Suprapubic skin (tissue), 4 donors: ENCODE results near the gene SLC38A6. TPM values are rescaled to one million over a fixed set of nuclear protein-coding genes. Genes with fewer than 3 reads are reported as not detected.
A peak's percentile ranks its signal among the peaks of the same experiment; 100 is the strongest.

ENCODE experiments used
- DNase-seq, 2 donors: peaks; one replicate each; pipeline ENCODE4 v3.0.0-alpha.2; 2019; ENCODE audit warnings: low spot score in 2 of 2
- H3K27ac ChIP-seq: fragments of 200-600 bp; sonication (generic); one replicate; pipeline ENCODE4 v1.5.1; 2019
- H3K27me3 ChIP-seq: fragments of 200-600 bp; sonication (generic); one replicate; pipeline ENCODE4 v1.5.1; 2019
- H3K36me3 ChIP-seq: fragments of 200-600 bp; sonication (generic); one replicate; pipeline ENCODE4 v1.5.1; 2019
- H3K4me1 ChIP-seq: fragments of 200-600 bp; sonication (generic); one replicate; pipeline ENCODE4 v1.5.1; 2019
- H3K4me3 ChIP-seq: fragments of 200-600 bp; sonication (generic); one replicate; pipeline ENCODE4 v1.5.1; 2019; ENCODE audit warnings: mild to moderate bottlenecking
- H3K9me3 ChIP-seq: fragments of 200-600 bp; sonication (generic); one replicate; pipeline ENCODE4 v1.5.1; 2019
- EP300 ChIP-seq: sonication (generic); formaldehyde crosslinking; IDR thresholded peaks from one replicate; pipeline ENCODE4 v1.6.1; 2017; ENCODE audit warnings: antibody characterized with exemption
- POLR2A ChIP-seq, 2 donors: fragments of 450-650 bp; IDR thresholded peaks; one replicate each; pipeline ENCODE4 v1.6.1; 2017; ENCODE audit warnings: antibody characterized with exemption in 2 of 2, mild to moderate bottlenecking in 2 of 2, moderate library complexity in 2 of 2
- POLR2AphosphoS5 ChIP-seq, 3 donors: sonication (generic); formaldehyde crosslinking; IDR thresholded peaks; one replicate each; pipeline ENCODE4 v1.6.1; 2017; ENCODE audit warnings: antibody characterized with exemption in 3 of 3
- WGBS: methylation state at CpG from one replicate; pipeline ENCODE4 v1.1.5; 2018; 5-methylcytosine and 5-hydroxymethylcytosine counted together
- total RNA-seq, 4 donors: library from RNA; depleted of rRNA; stranded (reverse); fragments of >200 nt; gene quantifications; one replicate each; pipeline ENCODE4 v1.1.0, GENCODE V29; 2016
- TF ChIP-seq, protein P1 (sequence below), 2 donors: fragments of 200-600 bp in 1 of 2; fragments of 450-650 bp in 1 of 2; sonication (generic) in 1 of 2; IDR thresholded peaks; one replicate each; pipeline ENCODE4 v1.5.1; 2016 to 2019; ENCODE audit warnings: antibody characterized with exemption in 2 of 2, mild to moderate bottlenecking in 1 of 2, moderate library complexity in 1 of 2

SLC38A6 gene
- 10 to 100 TPM in 3 of 4 donors, 1 to 10 TPM in 1; 7.8 to 14.3 (median 11.2) TPM for total RNA-seq

GRCh38 chr14:60980811-60981632 lies at the start of gene SLC38A6, which contains the start of gene TRMT5:
TSS of gene SLC38A6 (plus strand) at chr14:60981245. CDS start at chr14:60981278, 33 bp downstream.
TSS of gene TRMT5 (minus strand) at chr14:60981079. CDS start at chr14:60980973, 106 bp downstream.
- WGBS, result under 1% methylated on average over 37 of the region's 59 CpGs
- Histone ChIP-seq H3K9me3 (no peaks in the 10 kb centered on the region), H3K27me3 (no peaks in the 10 kb centered on the region), H3K36me3 (peaks cover 15% of the 10 kb centered on the region), H3K27ac (peak within 1 kb of the TSS; percentile 71), H3K4me1 (peaks cover 43% of the 10 kb centered on the region), H3K4me3 (peak within 1 kb of the TSS; percentile 58)
- DNase-seq, result peak; percentile 96
- TF ChIP-seq POLR2AphosphoS5 (IDR thresholded peaks at IDR 0.05) (peak in 2 of 3 donors; percentile 65 to 96), EP300 (no peak), POLR2A (IDR thresholded peaks at IDR 0.05) (peak in 1 of 2 donors; percentile 16)
- TF ChIP-seq, protein P1, sequence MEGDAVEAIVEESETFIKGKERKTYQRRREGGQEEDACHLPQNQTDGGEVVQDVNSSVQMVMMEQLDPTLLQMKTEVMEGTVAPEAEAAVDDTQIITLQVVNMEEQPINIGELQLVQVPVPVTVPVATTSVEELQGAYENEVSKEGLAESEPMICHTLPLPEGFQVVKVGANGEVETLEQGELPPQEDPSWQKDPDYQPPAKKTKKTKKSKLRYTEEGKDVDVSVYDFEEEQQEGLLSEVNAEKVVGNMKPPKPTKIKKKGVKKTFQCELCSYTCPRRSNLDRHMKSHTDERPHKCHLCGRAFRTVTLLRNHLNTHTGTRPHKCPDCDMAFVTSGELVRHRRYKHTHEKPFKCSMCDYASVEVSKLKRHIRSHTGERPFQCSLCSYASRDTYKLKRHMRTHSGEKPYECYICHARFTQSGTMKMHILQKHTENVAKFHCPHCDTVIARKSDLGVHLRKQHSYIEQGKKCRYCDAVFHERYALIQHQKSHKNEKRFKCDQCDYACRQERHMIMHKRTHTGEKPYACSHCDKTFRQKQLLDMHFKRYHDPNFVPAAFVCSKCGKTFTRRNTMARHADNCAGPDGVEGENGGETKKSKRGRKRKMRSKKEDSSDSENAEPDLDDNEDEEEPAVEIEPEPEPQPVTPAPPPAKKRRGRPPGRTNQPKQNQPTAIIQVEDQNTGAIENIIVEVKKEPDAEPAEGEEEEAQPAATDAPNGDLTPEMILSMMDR (IDR thresholded peaks at IDR 0.05), result no peak

DNA sequence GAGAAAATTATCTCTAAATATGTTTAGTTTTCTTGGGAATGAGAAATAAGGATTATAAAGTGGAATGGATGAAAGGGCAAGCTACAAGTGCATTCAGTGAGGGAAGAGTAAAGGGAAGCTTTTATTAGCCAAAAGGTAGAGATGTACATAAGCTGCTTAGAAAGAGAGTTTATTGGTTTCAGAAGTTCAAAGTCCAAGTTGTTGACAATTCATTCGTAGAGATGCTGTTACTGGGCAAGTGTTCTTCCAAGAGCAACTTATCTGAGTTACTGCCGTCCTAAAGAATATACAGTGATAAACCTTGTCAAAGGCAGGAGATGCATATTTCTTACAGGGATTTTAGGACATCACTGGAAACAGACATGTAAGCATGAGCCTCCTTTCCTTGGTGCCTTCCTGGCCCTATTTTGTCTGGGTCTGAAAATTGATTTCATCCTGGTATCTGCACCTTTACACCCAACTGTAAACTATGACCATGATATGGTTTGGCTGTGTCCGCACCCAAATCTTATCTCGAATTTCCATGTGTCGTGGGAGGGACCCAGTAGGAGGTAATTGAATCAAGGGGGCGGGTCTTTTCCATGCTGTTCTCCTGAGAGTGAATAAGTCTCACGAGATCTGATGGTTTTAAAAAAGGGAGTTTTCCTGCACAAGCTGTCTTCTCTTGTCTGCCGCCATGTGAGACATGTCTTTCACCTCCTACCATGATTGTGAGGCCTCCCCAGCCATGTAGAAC lies 47.0 kb upstream of the SLC38A6 start:
- TF ChIP-seq POLR2A (IDR thresholded peaks at IDR 0.05) (no peak), EP300 (no peak)
- TF ChIP-seq, protein P1 (IDR thresholded peaks at IDR 0.05), result no peak
- no peak overlapping the region for H3K4me3 ChIP-seq
- no peak overlapping the region for H3K27ac ChIP-seq
- 92% methylated on average over 8 of the region's 8 CpGs for WGBS
- H3K4me1 ChIP-seq, result no peaks in the 10 kb centered on the region
- no peak for DNase-seq
- no peaks in the 10 kb centered on the region for H3K36me3 ChIP-seq
- H3K27me3 ChIP-seq, result no peaks in the 10 kb centered on the region
- no peaks in the 10 kb centered on the region for H3K9me3 ChIP-seq

DNA sequence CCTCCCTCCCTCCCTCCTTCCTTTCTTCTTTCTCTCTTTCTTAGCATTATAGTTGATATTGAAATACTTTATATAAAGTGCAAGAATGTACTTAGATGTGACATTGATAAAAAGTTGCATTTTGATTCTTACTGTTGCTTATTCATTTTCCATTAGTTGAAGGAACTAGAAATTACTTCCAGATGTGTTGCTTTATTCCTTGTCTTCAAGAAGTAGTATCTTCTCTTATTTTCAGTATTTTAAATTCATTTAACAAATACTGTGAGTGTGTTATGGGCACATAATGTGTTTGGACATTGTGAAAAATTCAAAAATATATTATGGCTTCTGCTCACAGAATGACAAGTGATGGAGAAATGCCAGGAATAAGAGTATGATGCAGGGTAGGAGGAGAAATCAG lies 45.7 kb upstream of the SLC38A6 start:
- Histone ChIP-seq H3K4me3 (no peak overlapping the region), H3K27me3 (no peaks in the 10 kb centered on the region), H3K9me3 (no peaks in the 10 kb centered on the region), H3K27ac (no peak overlapping the region), H3K36me3 (no peaks in the 10 kb centered on the region), H3K4me1 (no peaks in the 10 kb centered on the region)
- DNase-seq, result no peak
- no peak for TF ChIP-seq POLR2A (IDR thresholded peaks at IDR 0.05)
- TF ChIP-seq EP300, result no peak
- TF ChIP-seq, protein P1 (IDR thresholded peaks at IDR 0.05), result no peak
- TF ChIP-seq POLR2AphosphoS5 (IDR thresholded peaks at IDR 0.05), result no peak

DNA sequence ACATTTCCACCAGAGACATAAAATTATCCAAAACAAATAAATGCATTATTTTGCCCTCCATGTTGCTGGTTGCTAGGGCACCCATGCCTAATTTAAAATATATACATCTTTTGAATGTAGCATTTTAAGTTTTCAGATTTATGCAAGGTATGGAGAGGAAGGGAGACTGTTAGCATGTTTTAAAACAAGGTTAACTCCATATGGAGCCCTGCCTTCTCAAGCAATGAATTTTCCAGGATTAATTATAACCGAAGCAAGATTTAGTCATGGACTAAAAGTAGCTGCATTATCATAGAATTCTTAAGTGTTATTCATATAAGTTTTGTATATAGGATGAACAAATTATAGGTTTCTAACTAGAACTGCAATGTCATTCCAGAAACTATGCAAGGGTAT lies 37.4 kb upstream of the SLC38A6 start:
- Histone ChIP-seq H3K36me3 (no peaks in the 10 kb centered on the region), H3K4me1 (no peaks in the 10 kb centered on the region), H3K4me3 (no peak overlapping the region), H3K27ac (no peak overlapping the region), H3K27me3 (no peaks in the 10 kb centered on the region), H3K9me3 (no peaks in the 10 kb centered on the region)
- DNase-seq, result no peak
- TF ChIP-seq POLR2A (IDR thresholded peaks at IDR 0.05) (no peak), POLR2AphosphoS5 (IDR thresholded peaks at IDR 0.05) (no peak), EP300 (no peak)
- TF ChIP-seq, protein P1 (IDR thresholded peaks at IDR 0.05), result no peak
- WGBS, result 89% methylated on average over 1 of the region's 1 CpG

- Histone ChIP-seq H3K36me3 (no peaks in the 10 kb centered on the region), H3K9me3 (no peaks in the 10 kb centered on the region), H3K4me3 (no peak overlapping the region), H3K27ac (no peak overlapping the region), H3K4me1 (no peaks in the 10 kb centered on the region), H3K27me3 (no peaks in the 10 kb centered on the region)
- 57% methylated on average over 4 of the region's 4 CpGs for WGBS
- TF ChIP-seq POLR2A (IDR thresholded peaks at IDR 0.05) (no peak), EP300 (no peak), POLR2AphosphoS5 (IDR thresholded peaks at IDR 0.05) (no peak)
- TF ChIP-seq, protein P1 (IDR thresholded peaks at IDR 0.05), result no peak
- DNase-seq, result no peak
Observed at GRCh38 chr14:60944204-60944603, 36.8 kb upstream of the SLC38A6 start.
